Activated CD8-positive, alpha-beta memory T cell treated with anti-CD3 and anti-CD28 coated beads, Interleukin-2, amount 50 U/mL, for 48 hours (primary cell): ENCODE results near the gene RNF128.

ENCODE experiments used
- DNase-seq: peaks from one replicate; pipeline ENCODE4 v3.0.0-alpha.2; 2020

RNF128 gene, protein sequence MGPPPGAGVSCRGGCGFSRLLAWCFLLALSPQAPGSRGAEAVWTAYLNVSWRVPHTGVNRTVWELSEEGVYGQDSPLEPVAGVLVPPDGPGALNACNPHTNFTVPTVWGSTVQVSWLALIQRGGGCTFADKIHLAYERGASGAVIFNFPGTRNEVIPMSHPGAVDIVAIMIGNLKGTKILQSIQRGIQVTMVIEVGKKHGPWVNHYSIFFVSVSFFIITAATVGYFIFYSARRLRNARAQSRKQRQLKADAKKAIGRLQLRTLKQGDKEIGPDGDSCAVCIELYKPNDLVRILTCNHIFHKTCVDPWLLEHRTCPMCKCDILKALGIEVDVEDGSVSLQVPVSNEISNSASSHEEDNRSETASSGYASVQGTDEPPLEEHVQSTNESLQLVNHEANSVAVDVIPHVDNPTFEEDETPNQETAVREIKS

DNA sequence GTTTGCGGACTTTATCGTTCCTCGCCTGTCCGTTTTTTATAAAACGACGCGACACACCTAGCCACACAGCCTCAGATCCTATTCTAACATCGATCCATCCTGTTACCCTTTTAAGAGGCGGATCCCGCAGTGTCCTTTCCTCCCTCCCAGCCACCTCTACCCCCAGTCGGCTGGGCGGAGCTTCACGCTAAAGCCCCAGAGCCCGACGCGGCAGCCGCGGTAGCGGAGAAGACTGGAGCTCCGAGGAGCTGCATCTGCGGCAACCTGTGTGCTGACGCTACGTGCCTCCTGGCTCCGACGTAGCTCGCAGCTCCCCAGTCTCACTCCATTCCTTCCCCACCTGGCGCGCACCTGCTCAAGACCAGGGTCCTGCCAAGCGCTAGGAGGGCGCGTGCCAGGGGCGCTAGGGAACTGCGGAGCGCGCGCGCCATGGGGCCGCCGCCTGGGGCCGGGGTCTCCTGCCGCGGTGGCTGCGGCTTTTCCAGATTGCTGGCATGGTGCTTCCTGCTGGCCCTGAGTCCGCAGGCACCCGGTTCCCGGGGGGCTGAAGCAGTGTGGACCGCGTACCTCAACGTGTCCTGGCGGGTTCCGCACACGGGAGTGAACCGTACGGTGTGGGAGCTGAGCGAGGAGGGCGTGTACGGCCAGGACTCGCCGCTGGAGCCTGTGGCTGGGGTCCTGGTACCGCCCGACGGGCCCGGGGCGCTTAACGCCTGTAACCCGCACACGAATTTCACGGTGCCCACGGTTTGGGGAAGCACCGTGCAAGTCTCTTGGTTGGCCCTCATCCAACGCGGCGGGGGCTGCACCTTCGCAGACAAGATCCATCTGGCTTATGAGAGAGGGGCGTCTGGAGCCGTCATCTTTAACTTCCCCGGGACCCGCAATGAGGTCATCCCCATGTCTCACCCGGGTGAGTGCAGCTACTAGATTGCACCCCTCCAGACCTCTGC lies at the start of gene RNF128:
Gene RNF128, plus strand, starts transcription at position 217 of the 953 bp plus-strand sequence. Its CDS starts 213 bp downstream, at position 430.
- peak; percentile 51 for DNase-seq

DNA sequence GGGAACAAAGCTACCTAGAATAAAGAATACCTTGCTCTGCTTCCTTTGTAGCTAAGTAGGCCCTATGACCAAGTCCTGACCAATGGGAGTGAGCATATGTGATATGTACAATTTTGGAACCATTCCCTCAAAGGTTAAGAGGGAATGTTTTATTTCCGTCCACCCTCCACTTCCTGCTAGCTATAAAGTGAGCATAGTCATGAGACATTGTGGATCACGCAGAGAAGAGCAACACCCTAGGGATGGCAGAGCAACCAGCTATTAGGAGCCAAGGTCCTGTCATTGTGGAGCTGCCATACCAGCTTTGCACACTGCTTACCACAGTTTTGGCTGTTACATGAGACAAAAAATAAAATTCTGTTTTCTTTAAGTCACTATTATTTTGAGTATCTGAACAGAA lies 45.8 kb upstream of the RNF128 start:
- no peak for DNase-seq

DNA sequence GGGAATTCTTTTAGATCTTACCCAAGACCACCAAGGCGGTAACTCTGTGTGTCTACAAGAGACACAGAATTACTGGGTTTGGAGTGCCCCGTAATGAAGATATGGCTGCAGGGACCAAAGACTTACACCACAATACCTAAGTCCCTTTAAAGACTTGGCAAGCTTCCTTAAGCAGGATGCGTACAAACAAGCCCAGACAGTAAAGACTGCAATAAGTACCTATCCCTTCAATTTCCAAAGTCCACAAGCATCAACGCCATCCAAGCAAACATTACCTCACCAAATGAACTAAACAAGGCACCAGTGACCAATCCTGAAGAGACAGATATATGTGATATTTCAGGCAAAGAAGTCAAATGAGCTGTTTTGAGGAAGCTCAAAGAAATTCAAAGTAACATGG lies 42.3 kb upstream of the RNF128 start:
- no peak for DNase-seq

DNA sequence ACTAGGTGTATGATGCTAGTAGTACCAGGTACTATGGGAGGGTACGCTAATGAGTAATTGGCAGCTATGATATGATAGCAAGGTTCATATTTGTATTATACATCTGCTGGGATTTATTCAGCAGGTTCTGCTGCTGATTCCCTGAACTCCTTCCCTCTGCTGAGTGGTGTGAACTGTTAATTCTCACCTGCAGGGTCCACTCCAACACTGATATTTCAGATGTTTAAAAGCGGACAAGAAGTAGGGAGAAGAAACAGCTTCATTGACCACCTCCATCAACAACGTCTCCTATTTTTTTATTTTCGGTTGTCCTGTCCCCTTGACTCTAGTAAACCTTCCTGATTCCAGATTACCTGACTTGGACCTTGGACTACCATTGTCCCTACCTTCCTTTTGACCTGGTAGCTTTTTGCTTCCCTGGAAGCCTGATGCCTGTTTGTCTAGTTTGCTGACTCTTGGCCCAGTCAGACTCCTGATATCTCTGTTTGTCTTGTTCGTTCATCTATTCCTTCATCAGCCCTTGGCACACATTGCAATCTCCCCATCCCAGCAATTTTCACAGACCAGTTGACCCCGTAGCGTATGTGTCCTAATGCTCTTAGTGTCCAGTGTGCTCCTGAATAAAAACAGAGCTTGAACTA lies 34.0 kb upstream of the RNF128 start:
- DNase-seq: no peak

DNA sequence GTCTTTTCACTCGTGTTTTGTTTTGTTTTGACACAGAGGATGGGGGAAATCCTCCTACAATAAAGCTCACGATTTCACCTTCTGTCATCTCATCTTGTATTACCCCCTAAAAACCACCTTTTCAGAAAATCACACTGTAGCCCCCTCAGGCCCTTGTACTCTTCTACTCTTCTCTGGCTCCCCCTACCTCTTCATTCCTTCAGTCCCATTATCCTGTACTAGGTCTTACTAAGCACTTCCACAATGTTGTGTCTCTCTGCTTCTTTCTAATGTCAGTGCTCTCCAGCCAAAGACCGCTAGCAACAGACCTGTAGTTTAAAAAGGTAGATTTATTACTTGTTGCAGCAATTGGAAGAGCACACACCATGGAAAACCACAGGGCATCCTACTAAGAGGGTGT lies 30.0 kb upstream of the RNF128 start:
- no peak for DNase-seq

DNA sequence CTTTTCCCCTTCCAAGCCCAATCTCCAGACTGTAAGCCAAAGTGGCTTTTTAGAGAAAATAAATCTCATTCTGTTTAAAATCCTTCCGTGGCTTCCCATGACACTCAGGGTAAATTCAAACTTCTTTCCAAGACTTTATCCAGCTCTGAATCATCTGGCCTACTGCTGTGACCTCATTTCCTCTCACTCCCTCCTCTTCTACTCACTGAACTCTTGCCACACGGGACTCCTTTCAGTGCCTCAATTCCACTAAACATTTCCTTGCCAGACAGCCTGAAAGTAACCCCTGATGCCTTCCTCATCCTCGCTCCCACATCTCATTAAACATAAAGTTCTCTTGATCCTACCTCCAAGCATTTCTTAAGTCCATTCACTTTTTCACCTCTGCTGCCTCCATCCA lies 27.8 kb upstream of the RNF128 start:
- no peak for DNase-seq

DNA sequence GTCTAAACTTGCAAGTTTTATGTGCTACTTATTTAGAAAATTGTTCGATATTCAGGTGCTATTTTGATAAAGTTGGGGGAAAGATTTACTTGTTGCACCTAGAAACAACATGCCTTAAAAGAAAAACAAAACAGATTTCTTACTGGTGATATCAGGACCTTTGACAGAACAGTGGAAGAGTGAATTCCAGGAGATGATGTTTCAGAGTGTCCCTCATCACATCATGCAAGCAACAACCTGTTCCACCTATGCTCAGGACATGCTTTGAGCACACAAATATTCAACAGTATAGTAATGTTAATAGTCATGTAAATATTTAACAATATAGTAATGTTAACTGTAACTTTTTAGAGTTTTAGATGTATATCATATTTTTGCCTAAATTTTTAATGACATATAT lies 23.9 kb upstream of the RNF128 start:
- no peak for DNase-seq

DNA sequence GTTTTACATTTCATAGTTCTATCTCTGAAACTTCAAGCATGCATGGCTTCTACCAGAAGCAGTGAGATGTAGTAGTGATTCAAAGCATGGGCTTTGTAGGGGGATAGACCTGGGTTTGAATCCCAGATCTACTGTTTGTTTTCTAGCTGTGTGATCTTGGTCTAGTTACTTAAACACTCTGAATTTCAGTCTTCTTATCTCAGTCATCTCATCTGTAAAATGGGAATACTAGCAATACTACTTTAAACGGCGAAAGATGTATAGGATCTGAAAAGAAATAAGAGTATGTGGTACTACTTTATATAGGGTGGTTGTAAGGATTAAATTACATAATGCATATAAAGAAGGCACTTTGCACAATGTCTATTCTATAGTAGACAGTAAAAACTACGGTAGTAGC lies 20.0 kb upstream of the RNF128 start:
- no peak for DNase-seq

DNA sequence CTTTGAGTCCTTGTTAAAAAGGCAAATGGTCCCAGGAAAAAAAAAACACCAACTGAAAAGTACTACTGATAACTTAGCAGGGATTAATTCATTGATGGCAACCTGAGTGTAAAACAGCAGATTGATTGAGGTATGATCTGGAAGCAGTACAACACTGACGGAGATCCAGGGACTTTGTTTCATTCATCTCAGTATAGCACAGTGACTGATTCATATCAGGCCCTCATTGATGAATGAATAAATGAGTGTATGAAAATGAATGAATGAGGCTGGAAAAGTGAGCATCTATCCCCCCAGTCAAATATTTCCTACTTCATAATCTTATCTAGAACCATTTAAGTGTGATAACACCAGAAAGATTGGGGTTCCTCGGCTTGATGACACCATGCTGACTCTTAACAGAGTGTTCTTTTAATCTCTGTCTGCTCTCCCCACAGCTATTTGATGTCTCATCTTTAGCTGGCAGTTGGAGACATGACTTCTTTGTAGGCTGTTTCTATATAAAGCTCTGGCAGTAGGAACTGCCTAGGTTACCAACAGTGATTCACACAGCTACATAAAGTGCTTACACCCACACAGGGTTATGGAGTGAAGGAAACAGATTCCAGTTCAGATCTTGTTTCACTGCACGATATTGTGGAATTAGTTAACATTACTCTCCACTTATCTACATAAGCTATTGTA lies 18.6 kb upstream of the RNF128 start:
- no peak for DNase-seq

DNA sequence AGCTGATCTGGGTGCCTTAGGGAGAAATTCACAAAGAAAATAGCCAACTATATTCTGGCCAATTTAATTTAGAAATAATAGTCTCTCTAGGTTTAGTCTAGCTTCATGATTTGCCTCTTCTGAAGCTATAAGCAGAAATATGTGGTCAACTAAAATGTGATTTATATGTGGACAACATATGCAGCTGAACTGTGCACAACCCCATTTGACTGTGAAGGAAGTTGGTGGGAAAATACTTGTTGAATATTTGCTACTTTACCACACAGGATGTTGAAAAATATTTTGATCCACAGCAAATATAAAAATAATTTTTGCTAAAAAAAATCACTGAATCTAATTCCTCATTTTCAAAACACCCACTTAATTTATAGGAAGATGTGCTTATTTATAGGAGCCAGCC lies 15.7 kb upstream of the RNF128 start:
- no peak for DNase-seq

DNA sequence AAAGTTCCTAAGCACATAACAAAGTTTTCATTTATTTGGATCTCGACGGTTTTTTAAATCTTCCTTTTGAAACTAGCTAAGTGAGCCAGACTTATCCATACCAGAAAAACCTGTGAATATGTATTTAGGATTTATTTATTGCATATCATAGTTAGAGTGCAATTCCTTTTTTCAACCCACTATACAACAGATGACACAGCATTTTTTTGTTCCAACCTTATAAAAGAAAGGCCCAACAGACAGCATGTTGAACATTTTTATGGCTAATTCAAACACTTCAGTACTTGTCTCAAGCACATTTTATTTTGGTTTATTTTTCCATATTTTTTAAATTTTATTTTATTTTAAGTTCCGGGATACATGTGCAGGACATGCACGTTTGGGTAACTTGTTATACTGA lies 15.1 kb upstream of the RNF128 start:
- DNase-seq: no peak

DNA sequence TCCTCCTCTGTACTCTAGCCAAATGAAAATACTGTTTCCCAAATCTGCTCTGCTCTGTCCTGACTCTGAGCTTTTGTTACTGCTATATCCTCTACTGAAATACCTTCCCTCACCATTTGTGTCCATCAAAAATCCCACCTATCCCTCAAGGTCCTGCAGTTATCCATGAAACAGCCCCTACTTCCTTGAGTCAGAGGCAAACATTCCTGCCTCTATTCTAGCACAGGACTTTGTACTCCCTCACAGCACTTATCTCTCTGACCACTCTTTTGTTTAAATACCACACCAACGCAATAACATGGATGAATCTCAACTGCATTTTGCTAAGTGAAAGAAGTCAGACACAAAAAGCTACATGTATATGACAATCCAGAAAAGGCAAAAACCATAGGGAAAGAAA lies 10.5 kb upstream of the RNF128 start:
- no peak for DNase-seq

DNA sequence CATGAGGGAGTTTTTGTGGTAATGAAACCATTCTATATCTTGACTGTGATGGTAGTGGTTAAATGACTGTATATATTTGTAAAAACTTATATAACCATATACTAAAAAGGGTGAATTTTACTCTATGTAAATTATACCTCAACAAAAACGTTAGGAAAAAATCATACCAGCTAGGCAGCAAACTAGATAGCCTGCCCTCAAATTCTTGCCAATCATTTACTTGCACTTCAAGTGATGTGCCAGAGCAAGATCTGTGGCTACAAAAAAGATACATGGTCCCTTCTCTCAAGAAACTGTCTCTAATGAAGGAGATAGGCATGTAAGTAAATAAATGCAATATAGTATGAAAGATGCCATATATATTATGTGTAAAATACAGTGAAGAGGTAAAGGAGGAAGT lies 10.0 kb upstream of the RNF128 start:
- no peak for DNase-seq

DNA sequence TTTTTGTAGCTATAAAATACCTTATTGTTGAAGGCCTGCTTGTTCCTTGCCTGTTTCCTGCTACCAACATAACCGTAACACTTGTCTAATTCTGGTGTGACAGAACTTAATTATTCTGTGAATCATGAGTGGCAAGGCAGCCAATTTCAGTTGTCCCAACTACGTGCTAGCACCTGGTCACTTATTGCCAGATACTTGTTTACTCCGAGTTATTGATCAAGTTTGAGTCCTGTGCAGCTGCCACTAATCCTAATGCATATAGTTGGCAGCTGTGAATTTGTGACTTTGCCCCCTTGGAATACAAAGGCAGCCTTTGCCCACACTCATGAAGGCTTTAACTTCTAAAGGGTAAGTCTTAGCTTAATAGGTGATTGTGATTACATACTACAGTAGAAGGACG lies 7.8 kb upstream of the RNF128 start:
- DNase-seq: no peak

DNA sequence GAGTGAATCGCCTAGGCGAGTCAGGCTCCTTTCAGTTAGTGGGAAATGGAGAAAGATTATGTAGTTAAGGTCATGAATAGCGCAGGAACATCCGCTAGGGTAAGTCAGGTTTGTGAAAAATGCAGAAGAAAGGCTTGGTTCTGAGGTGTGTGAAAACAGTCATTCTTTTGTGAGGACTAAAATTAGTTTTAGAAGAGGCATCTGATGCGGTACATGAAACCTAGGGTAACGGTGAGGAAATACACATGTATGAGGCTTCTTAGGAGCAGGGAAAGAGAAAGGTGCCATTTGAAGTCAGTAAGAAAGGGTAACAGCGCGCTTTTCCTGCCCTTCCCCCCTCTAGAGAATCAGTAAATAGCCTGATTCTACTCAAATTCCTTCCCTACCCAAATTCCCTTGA lies 570 bp upstream of the RNF128 start:
- DNase-seq: no peak

DNA sequence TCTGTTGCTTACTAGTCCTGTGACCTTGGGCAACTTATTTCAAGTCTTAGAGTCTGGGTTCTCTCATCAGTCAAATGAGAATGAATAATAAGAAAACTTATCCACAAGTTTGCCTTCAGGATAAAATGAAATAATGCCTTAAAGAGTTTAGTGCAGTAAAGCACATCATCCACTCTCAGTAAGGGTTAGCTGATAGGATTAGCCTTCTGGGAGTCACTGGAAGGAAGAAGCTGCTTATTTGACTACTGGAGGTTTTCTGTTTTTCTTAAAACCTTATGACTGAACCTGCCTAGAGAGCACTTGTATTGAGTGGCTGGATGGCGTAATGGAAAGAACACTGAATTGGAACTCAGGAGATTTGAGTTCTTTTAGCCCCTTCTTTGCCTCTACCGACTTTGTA lies 1.8 kb downstream of the RNF128 start:
- no peak for DNase-seq

DNA sequence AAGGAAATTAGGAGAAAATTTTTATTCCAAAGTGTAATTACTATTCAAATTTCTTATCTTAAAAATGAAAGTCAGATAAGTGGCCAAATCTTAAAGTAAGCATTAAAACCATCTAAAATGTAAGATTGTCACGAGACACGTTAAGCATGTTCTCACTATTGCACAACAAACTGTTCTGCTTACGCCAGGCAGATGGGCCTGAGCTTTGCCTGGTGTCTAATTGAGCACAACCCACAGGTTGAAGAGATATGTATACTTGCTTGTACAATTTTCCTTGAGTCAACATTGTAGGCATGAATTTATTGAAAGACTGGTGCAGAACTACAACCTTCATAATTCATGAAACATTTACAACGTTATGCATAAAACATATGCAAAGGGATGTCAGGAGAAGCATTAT lies 3.9 kb downstream of the RNF128 start:
- DNase-seq: no peak

DNA sequence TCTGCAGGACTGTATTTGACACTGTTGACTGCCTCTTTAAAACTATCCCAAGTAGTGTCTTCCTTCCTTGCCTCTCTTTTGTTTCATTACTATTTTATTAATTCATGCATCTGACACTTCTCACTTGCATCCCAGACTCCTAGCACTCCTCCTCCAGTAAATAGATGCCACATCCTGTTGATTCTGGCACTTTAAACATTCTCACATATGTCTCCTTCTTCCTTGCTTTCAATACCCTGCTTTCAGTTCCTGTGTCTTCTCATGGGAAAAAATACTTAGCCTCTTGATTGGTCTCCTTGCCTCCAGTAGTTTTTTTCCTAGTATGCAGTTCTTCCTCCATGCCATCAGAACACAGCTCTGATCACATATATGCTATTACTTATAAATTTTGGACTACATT lies 5.1 kb downstream of the RNF128 start:
- DNase-seq: no peak

DNA sequence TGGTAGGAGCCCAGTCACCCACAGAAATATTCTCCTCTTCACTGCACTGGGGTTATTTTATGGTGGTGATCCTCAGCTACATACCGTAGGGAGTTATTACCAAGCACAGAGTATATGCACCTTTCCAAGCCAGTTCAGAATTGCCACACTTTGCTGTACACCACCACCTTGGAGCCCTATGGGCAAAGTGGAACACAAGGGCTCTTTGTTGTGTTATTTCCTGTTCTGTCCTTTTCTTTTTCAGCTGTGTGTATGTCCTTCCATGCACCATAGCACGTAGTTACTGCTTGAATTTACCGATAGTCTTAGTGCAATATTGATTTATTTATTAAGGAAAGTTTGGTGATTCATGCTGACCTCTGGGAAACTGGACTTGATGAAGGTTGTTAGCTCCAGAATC lies 8.3 kb downstream of the RNF128 start:
- DNase-seq: no peak

DNA sequence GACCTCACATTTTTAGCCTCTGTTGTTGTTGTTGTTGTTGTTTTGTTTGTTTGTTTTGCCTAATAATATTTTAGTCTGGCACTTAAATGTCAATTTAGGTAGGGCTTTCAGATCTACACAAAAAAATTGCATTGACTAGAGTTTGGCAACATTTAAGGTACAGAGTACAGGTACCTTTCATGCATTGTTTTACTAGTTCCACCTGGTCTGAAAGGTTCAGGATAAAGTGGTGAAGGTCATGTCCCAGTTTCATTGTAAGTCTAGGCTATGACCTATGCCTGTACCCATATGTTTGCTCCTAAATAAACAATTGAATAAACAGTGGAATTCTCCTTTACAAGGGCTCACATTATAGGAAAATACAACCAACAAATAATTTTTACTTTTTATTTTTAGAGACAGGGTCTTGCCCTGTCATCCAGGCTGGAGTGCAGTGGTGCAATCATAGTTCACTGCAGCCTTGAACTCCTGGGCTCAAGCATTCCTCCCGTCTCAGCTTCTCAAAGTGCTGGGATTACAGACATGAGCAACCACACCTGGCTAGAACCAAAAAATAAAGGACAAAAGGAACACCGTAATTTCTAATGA lies 13.8 kb downstream of the RNF128 start:
- no peak for DNase-seq

DNA sequence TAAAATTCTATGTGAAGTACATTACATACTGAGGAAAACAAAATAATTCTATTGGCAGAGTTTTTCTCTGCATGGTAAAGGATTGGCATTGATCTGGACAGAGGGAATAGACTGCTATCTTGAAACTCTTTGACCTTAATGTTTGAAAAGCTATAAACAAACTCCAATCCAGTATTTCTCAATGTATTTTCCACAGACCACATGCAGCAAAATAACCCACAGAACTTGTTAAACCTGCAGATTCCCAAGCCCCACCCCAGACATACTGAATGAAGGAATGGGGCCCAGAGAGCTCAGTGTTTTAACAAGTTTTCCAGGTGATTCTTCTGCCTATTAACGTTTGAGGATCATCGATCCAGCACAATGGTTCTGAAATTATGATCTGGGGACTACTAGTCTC lies 15.7 kb downstream of the RNF128 start:
- no peak for DNase-seq

DNA sequence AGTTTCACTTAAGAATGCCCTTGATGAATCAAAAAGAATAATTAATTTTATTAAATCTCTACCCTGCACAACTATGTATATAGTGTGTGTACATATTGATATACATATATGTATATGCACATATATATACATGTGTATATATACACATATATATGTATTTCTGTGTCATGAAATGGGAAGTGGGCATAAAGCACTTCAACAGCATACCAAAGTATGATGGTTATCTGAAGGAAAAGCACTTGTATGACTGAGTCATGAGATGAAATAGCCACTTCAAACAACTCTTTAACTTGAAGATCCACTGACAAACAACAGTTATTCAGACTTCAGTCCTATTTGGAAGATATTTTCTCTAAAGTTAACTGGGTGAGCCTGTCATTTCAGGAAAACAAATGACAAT lies 16.3 kb downstream of the RNF128 start:
- no peak for DNase-seq

DNA sequence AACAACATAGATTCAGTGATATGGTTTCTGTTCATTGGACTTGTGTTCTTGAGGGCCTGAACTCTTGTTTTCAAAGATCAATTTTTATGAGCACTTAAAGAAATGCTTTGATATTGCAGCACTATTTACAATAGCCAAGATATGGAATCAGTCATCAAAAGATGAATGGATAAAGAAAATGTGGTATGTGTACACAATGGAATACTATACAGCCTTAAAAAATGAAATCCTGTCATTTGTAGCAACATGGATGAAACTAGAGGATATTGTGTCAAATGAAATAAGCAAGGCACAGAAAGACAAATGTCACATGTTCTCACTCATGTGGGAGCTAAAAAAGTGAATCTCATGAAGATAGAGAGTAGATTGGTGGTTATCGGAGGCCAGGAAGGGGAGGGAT lies 21.9 kb downstream of the RNF128 start:
- DNase-seq: no peak
